Right lung (tissue), 5 donors: Measurements from ENCODE around the gene ACOT8. TPM values are rescaled to one million over a fixed set of nuclear protein-coding genes. Genes with fewer than 3 reads are reported as not detected.
"Not testable (repeated sequence)": the region's sequence is repeated elsewhere in the genome, so short reads cannot be mapped to it uniquely, and the experiment has no call there.

Experiments
- DNase-seq, 2 donors: peaks; one replicate each; pipeline ENCODE4 v3.0.0-alpha.2; 2013
- polyA plus RNA-seq, 5 donors: library from polyadenylated mRNA; unstranded; fragments of 120-200 nt; gene quantifications; one replicate each; pipeline versions ENCODE4 v1.2.1 to v1.2.3, GENCODE V29; 2013; ENCODE audit warnings: inconsistent platforms in 1 of 5, low replicate concordance in 1 of 5; ENCODE audit not compliant: insufficient read length in 5 of 5, insufficient read depth in 1 of 5

ACOT8 gene
- polyA plus RNA-seq, 5 donors, result 19.2 to 28.4 (median 22.0) TPM

- no peak for DNase-seq
Observed at GRCh38 chr20:45798935-45799642, 58.1 kb downstream of the ACOT8 start.

- not testable (repeated sequence) for DNase-seq
Observed at GRCh38 chr20:45797955-45798354, 59.2 kb downstream of the ACOT8 start.

- DNase-seq, result not testable (repeated sequence)
Observed at GRCh38 chr20:45797510-45797909, 59.7 kb downstream of the ACOT8 start.

- DNase-seq, result no peak
Observed at GRCh38 chr20:45796337-45797065, 60.7 kb downstream of the ACOT8 start.

GRCh38 chr20:45792317-45793118, 64.7 kb downstream of the ACOT8 start:
- no peak for DNase-seq

Other genes with a start within 250 kb of the ACOT8 start
- not detected for gene WFDC10A, start 227.7 kb downstream of the ACOT8 start, polyA plus RNA-seq
- gene WFDC9, start 226.1 kb downstream of the ACOT8 start, polyA plus RNA-seq, result not detected
- gene WFDC11, start 187.2 kb downstream of the ACOT8 start, polyA plus RNA-seq, result not detected
- not detected for gene WFDC13, start 155.4 kb downstream of the ACOT8 start, polyA plus RNA-seq
- gene WFDC10B, start 152.4 kb downstream of the ACOT8 start, polyA plus RNA-seq, result not detected
- not detected for gene SPINT4, start 135.0 kb downstream of the ACOT8 start, polyA plus RNA-seq
- gene WFDC3, start 65.5 kb downstream of the ACOT8 start, polyA plus RNA-seq, result 1 to 10 TPM in 2 of 5 donors, under 1 TPM in 3; 0.20 to 1.3 (median 0.71) TPM
- 10 to 100 TPM; 26.4 to 36.0 (median 28.9) TPM for gene DNTTIP1, start 65.4 kb downstream of the ACOT8 start, polyA plus RNA-seq
- 100 to 1,000 TPM in 1 of 5 donors, 10 to 100 TPM in 4; 43.4 to 104 (median 68.6) TPM for gene UBE2C, start 44.7 kb downstream of the ACOT8 start, polyA plus RNA-seq
- 100 to 1,000 TPM in 1 of 5 donors, 1 to 10 TPM in 2, under 1 TPM in 2; 0.29 to 321 (median 3.0) TPM for gene TNNC2, start 30.1 kb downstream of the ACOT8 start, polyA plus RNA-seq
- gene SNX21, start 23.6 kb downstream of the ACOT8 start, polyA plus RNA-seq, result 10 to 100 TPM; 13.0 to 22.5 (median 17.7) TPM
- gene ZSWIM3, start 222 bp upstream of the ACOT8 start, polyA plus RNA-seq, result 1 to 10 TPM; 5.0 to 5.9 (median 5.4) TPM
- 10 to 100 TPM; 12.0 to 15.5 (median 14.3) TPM for gene ZSWIM1, start 23.8 kb upstream of the ACOT8 start, polyA plus RNA-seq
- 1 to 10 TPM; 1.3 to 3.6 (median 3.4) TPM for gene SPATA25, start 30.2 kb upstream of the ACOT8 start, polyA plus RNA-seq
- gene NEURL2, start 33.8 kb upstream of the ACOT8 start, polyA plus RNA-seq, result 1 to 10 TPM; 3.4 to 5.2 (median 4.2) TPM
- 10 to 100 TPM; 69.0 to 75.0 (median 72.0) TPM for gene CTSA, start 33.9 kb upstream of the ACOT8 start, polyA plus RNA-seq
- 10 to 100 TPM; 36.4 to 72.4 (median 44.1) TPM for gene PLTP, start 54.8 kb upstream of the ACOT8 start, polyA plus RNA-seq
- 10 to 100 TPM; 35.5 to 51.2 (median 44.2) TPM for gene PCIF1, start 77.3 kb upstream of the ACOT8 start, polyA plus RNA-seq
- gene ZNF335, start 114.8 kb upstream of the ACOT8 start, polyA plus RNA-seq, result 10 to 100 TPM; 15.0 to 21.3 (median 16.9) TPM
- gene MMP9, start 151.5 kb upstream of the ACOT8 start, polyA plus RNA-seq, result under 1 TPM; 0.38 to 0.53 (median 0.46) TPM
- 1 to 10 TPM; 1.1 to 2.3 (median 1.7) TPM for gene SLC12A5, start 171.8 kb upstream of the ACOT8 start, polyA plus RNA-seq
- 10 to 100 TPM; 45.0 to 58.9 (median 49.9) TPM for gene NCOA5, start 232.6 kb upstream of the ACOT8 start, polyA plus RNA-seq